ENCODE measurements around the gene C9orf43. TPM values are rescaled to one million over a fixed set of nuclear protein-coding genes. Genes with fewer than 3 reads are reported as not detected.
A peak's percentile ranks its signal among the peaks of the same experiment; 100 is the strongest.
"Not testable (repeated sequence)": the region's sequence is repeated elsewhere in the genome, so short reads cannot be mapped to it uniquely, and the experiment has no call there.

C9orf43 gene
- total and polyA plus RNA-seq, 7 donors: 0.20 to 0.68 (median 0.55) TPM; not detected in 2

- no peak overlapping the region for H3K27ac ChIP-seq
- no peaks in the 10 kb centered on the region for H3K36me3 ChIP-seq
- no peaks in the 10 kb centered on the region for H3K9me3 ChIP-seq
- no peaks in the 10 kb centered on the region for H3K27me3 ChIP-seq
- TF ChIP-seq POLR2AphosphoS5 (IDR thresholded peaks at IDR 0.05): no peak
- TF ChIP-seq POLR2A (IDR thresholded peaks at IDR 0.05): no peak
- TF ChIP-seq CTCF (IDR thresholded peaks at IDR 0.05): no peak
- no peak for TF ChIP-seq EP300 (IDR thresholded peaks at IDR 0.05)
- DNase-seq: no peak
- WGBS, 2 donors: 15 to 44% methylated on average over 1 of the region's 1 CpG
- H3K4me1 ChIP-seq: peaks cover 0 to 9% (median 5%) of the 10 kb centered on the region in 4 donors
- H3K4me3 ChIP-seq: no peak overlapping the region
- intact Hi-C loops (cut with DNase I): no loop called here
These were observed 29.6 kb upstream of the C9orf43 start for GRCh38 chr9:113380869-113381378.

GRCh38 chr9:113381441-113381840 lies 29.1 kb upstream of the C9orf43 start:
- H3K27ac ChIP-seq; intact Hi-C loops (cut with DNase I); H3K4me3 ChIP-seq; H3K36me3 ChIP-seq; H3K4me1 ChIP-seq; H3K9me3 ChIP-seq; H3K27me3 ChIP-seq: not testable (repeated sequence)
- WGBS, 2 donors: 23 to 69% methylated on average over 7 of the region's 7 CpGs
- DNase-seq: peak; percentile 37

- DNase-seq: no peak
- Histone ChIP-seq H3K27me3 (no peaks in the 10 kb centered on the region), H3K9me3 (no peaks in the 10 kb centered on the region), H3K36me3 (peaks cover 0 to 9% (median under 1%) of the 10 kb centered on the region in 4 donors), H3K27ac (no peak overlapping the region), H3K4me1 (peaks cover 0 to 4% (median 1%) of the 10 kb centered on the region in 4 donors), H3K4me3 (no peak overlapping the region)
- intact Hi-C loops (cut with DNase I): no loop called here
- TF ChIP-seq POLR2A (IDR thresholded peaks at IDR 0.05) (no peak), POLR2AphosphoS5 (IDR thresholded peaks at IDR 0.05) (no peak), EP300 (IDR thresholded peaks at IDR 0.05) (no peak), CTCF (IDR thresholded peaks at IDR 0.05) (no peak)
- 19 to 67% methylated on average over 8 of the region's 8 CpGs for WGBS, 2 donors
These were observed 28.6 kb upstream of the C9orf43 start for GRCh38 chr9:113381909-113382411.

GRCh38 chr9:113386571-113387393 lies 23.8 kb upstream of the C9orf43 start:
- no peak overlapping the region for H3K27ac ChIP-seq

More at GRCh38 chr9:113386571-113387393, 23.8 kb upstream of the C9orf43 start:
- no peak for DNase-seq
- 72 to 88% methylated on average over 4 of the region's 4 CpGs for WGBS, 2 donors
- H3K36me3 ChIP-seq: peaks cover 27 to 57% (median 41%) of the 10 kb centered on the region in 4 donors
- no peaks in the 10 kb centered on the region for H3K9me3 ChIP-seq
- intact Hi-C loops (cut with DNase I): no loop called here
- H3K27me3 ChIP-seq: no peaks in the 10 kb centered on the region
- TF ChIP-seq POLR2A (IDR thresholded peaks at IDR 0.05) (no peak), CTCF (IDR thresholded peaks at IDR 0.05) (no peak), POLR2AphosphoS5 (IDR thresholded peaks at IDR 0.05) (no peak), EP300 (IDR thresholded peaks at IDR 0.05) (no peak)
- no peaks in the 10 kb centered on the region for H3K4me1 ChIP-seq
- H3K4me3 ChIP-seq: no peak overlapping the region

Measured in sigmoid colon (tissue), 7 donors.